ENCODE measurements around the gene SRRM4. TPM values are rescaled to one million over a fixed set of nuclear protein-coding genes. Genes with fewer than 3 reads are reported as not detected.

Gene SRRM4
- polyA plus RNA-seq, 1 donor from 2014 or later = 9.9 TPM

DNA sequence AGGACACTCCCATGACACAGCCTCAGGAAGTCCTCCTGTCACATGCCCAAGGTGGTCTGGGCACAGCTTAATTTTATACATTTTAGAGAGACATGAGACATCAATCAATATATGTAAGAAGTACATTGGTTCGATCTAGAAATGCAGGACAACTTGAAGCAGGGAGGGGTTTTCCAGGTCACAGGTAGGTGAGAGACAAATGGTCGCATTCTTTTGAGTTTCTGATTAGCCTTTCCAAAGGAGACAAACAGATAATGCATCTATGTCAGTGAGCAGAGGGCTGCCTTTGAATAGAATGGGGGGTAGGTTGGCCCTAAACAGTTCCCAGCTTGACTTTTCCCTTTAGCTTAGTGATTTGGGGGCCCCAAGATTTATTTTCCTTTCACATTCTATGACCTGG is 199.9 kb downstream of the SRRM4 start:
- Histone ChIP-seq H3K27ac (ENCODE audit: low read length) (no peak overlapping the region), H3K4me2 (ENCODE audit: low read length) (no peak overlapping the region), H3K9me2 (ENCODE audit: insufficient read depth, low read length) (no peaks in the 10 kb centered on the region), H3K27me3 (ENCODE audit: insufficient read depth, low read depth, low read length) (no peaks in the 10 kb centered on the region), H3K4me3 (ENCODE audit: low read length) (no peak overlapping the region), H3K79me2 (replicated peaks; ENCODE audit: insufficient read depth, low read length) (no peaks in the 10 kb centered on the region), H3K9me3 (ENCODE audit: low read length) (no peaks in the 10 kb centered on the region), H4K20me1 (ENCODE audit: insufficient read depth) (no peaks in the 10 kb centered on the region), H3F3A (ENCODE audit: insufficient read depth, low read length, poor library complexity, severe bottlenecking) (no peaks in the 10 kb centered on the region), H2AFZ (ENCODE audit: low read depth, low read length) (no peak overlapping the region), H3K9ac (ENCODE audit: low read length) (no peak overlapping the region), H3K36me3 (ENCODE audit: insufficient read depth, low read length) (no peaks in the 10 kb centered on the region)
- TF ChIP-seq SMC3 (conservative IDR thresholded peaks at IDR 0.05; ENCODE audit: poor library complexity) = no peak
- TF ChIP-seq EZH2 (IDR thresholded peaks at IDR 0.05; ENCODE audit: borderline replicate concordance, insufficient read depth, low read length, poor library complexity, severe bottlenecking) = no peak
- TF ChIP-seq, protein P1, sequence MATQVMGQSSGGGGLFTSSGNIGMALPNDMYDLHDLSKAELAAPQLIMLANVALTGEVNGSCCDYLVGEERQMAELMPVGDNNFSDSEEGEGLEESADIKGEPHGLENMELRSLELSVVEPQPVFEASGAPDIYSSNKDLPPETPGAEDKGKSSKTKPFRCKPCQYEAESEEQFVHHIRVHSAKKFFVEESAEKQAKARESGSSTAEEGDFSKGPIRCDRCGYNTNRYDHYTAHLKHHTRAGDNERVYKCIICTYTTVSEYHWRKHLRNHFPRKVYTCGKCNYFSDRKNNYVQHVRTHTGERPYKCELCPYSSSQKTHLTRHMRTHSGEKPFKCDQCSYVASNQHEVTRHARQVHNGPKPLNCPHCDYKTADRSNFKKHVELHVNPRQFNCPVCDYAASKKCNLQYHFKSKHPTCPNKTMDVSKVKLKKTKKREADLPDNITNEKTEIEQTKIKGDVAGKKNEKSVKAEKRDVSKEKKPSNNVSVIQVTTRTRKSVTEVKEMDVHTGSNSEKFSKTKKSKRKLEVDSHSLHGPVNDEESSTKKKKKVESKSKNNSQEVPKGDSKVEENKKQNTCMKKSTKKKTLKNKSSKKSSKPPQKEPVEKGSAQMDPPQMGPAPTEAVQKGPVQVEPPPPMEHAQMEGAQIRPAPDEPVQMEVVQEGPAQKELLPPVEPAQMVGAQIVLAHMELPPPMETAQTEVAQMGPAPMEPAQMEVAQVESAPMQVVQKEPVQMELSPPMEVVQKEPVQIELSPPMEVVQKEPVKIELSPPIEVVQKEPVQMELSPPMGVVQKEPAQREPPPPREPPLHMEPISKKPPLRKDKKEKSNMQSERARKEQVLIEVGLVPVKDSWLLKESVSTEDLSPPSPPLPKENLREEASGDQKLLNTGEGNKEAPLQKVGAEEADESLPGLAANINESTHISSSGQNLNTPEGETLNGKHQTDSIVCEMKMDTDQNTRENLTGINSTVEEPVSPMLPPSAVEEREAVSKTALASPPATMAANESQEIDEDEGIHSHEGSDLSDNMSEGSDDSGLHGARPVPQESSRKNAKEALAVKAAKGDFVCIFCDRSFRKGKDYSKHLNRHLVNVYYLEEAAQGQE (IDR thresholded peaks at IDR 0.05; ENCODE audit: borderline replicate concordance) = no peak
- TF ChIP-seq MXI1 (conservative IDR thresholded peaks at IDR 0.05; ENCODE audit: poor library complexity, severe bottlenecking) = no peak
- TF ChIP-seq RAD21 (conservative IDR thresholded peaks at IDR 0.05) = no peak

GRCh38 chr12:119181944-119182343 is 200.6 kb downstream of the SRRM4 start:
- Histone ChIP-seq H3K27ac (ENCODE audit: low read length) (no peak overlapping the region), H3K9me2 (ENCODE audit: insufficient read depth, low read length) (no peaks in the 10 kb centered on the region), H3K4me2 (ENCODE audit: low read length) (no peak overlapping the region), H3F3A (ENCODE audit: insufficient read depth, low read length, poor library complexity, severe bottlenecking) (no peaks in the 10 kb centered on the region), H3K9ac (ENCODE audit: low read length) (no peak overlapping the region), H3K4me3 (ENCODE audit: low read length) (no peak overlapping the region), H3K9me3 (ENCODE audit: low read length) (no peaks in the 10 kb centered on the region), H3K27me3 (ENCODE audit: insufficient read depth, low read depth, low read length) (no peaks in the 10 kb centered on the region), H2AFZ (ENCODE audit: low read depth, low read length) (no peak overlapping the region), H3K79me2 (replicated peaks; ENCODE audit: insufficient read depth, low read length) (no peaks in the 10 kb centered on the region), H4K20me1 (ENCODE audit: insufficient read depth) (no peaks in the 10 kb centered on the region), H3K36me3 (ENCODE audit: insufficient read depth, low read length) (no peaks in the 10 kb centered on the region)
- TF ChIP-seq SMC3 (conservative IDR thresholded peaks at IDR 0.05; ENCODE audit: poor library complexity) = no peak

- Histone ChIP-seq H3K9ac (ENCODE audit: low read length) (no peak overlapping the region), H3K4me3 (ENCODE audit: low read length) (no peak overlapping the region), H3K36me3 (ENCODE audit: insufficient read depth, low read length) (no peaks in the 10 kb centered on the region), H3K9me3 (ENCODE audit: low read length) (no peaks in the 10 kb centered on the region), H3K79me2 (replicated peaks; ENCODE audit: insufficient read depth, low read length) (no peaks in the 10 kb centered on the region), H2AFZ (ENCODE audit: low read depth, low read length) (no peak overlapping the region), H3K4me2 (ENCODE audit: low read length) (no peak overlapping the region), H4K20me1 (ENCODE audit: insufficient read depth) (no peaks in the 10 kb centered on the region), H3K9me2 (ENCODE audit: insufficient read depth, low read length) (no peaks in the 10 kb centered on the region), H3K27me3 (ENCODE audit: insufficient read depth, low read depth, low read length) (no peaks in the 10 kb centered on the region), H3F3A (ENCODE audit: insufficient read depth, low read length, poor library complexity, severe bottlenecking) (no peaks in the 10 kb centered on the region), H3K27ac (ENCODE audit: low read length) (no peak overlapping the region)
- TF ChIP-seq TAF1 (IDR thresholded peaks at IDR 0.05; ENCODE audit: low read depth) = no peak
- TF ChIP-seq SMC3 (conservative IDR thresholded peaks at IDR 0.05; ENCODE audit: poor library complexity) = no peak
- no peak for TF ChIP-seq EZH2 (IDR thresholded peaks at IDR 0.05; ENCODE audit: borderline replicate concordance, insufficient read depth, low read length, poor library complexity, severe bottlenecking)
- TF ChIP-seq RAD21 (conservative IDR thresholded peaks at IDR 0.05) = no peak
- TF ChIP-seq CTCF (IDR thresholded peaks at IDR 0.05; ENCODE audit: poor library complexity, severe bottlenecking) = no peak
- no peak for TF ChIP-seq EP300 (conservative IDR thresholded peaks at IDR 0.05; ENCODE audit: poor library complexity, severe bottlenecking)
- no peak for TF ChIP-seq MXI1 (conservative IDR thresholded peaks at IDR 0.05; ENCODE audit: poor library complexity, severe bottlenecking)
- TF ChIP-seq, protein P1 (IDR thresholded peaks at IDR 0.05; ENCODE audit: borderline replicate concordance) = no peak
- no peak for TF ChIP-seq POLR2AphosphoS5 (IDR thresholded peaks at IDR 0.05)
Measured at GRCh38 chr12:119182701-119183493, 201.6 kb downstream of the SRRM4 start.
